Caco-2 (cell line): Measurements from ENCODE around the gene KLHL30. TPM values are rescaled to one million over a fixed set of nuclear protein-coding genes. Genes with fewer than 3 reads are reported as not detected.
A peak's percentile ranks its signal among the peaks of the same experiment; 100 is the strongest.

ENCODE experiments used
- BruUV-seq: library from RNA; stranded (reverse); fragments of 400-500 nt; replicated peaks from 2 replicates; lab custom pipeline; 2021; lab: Mats Ljungman, UMichigan
- CTCF ChIA-PET: fragments of 300-600 bp; sonication (Branson Sonifier 250); formaldehyde crosslinking; loops from one replicate; lab custom pipeline; 2022; ENCODE audit warnings: antibody characterized with exemption; lab: Charles Lee
- POLR2A ChIA-PET: fragments of 300-600 bp; sonication (Branson Sonifier 250); formaldehyde crosslinking; loops from one replicate; lab custom pipeline; 2022; ENCODE audit warnings: antibody characterized with exemption; lab: Charles Lee
- DNase-seq, 2 experiments: peaks; one replicate each; pipeline versions ENCODE4 v3.0.0 to v3.0.0-alpha.2; 2020 to 2022
- H3K27me3 ChIP-seq: replicated peaks from 2 replicates; pipeline ENCODE4 v1.6.0; 2011; ENCODE audit warnings: low read length; ENCODE audit not compliant: control insufficient read depth, insufficient read depth
- H3K36me3 ChIP-seq: 2 replicates; pipeline ENCODE4 v1.5.1; 2011; ENCODE audit warnings: low read length; ENCODE audit not compliant: control insufficient read depth, insufficient read depth
- H3K4me1 ChIP-seq: fragments of 250-450 bp; sonication (Bioruptor Pico); 2 replicates; pipeline ENCODE4 v1.5.1; 2020; ENCODE audit warnings: mild to moderate bottlenecking
- H3K4me3 ChIP-seq: 2 replicates; pipeline ENCODE4 v1.5.1; 2011; ENCODE audit warnings: low read depth, mild to moderate bottlenecking, control low read depth, low read length
- H3K9me3 ChIP-seq: fragments of 250-450 bp; sonication (Bioruptor Pico); 2 replicates; pipeline ENCODE4 v1.5.1; 2020; ENCODE audit warnings: mild to moderate bottlenecking, moderate library complexity
- H3K27ac Mint-ChIP-seq: one replicate; pipeline ENCODE4 v1.8.0; 2022; ENCODE audit warnings: mixed read lengths; ENCODE audit not compliant: unreplicated experiment
- H3K27me3 Mint-ChIP-seq: one replicate; pipeline ENCODE4 v1.8.0; 2022; ENCODE audit warnings: mixed read lengths; ENCODE audit not compliant: insufficient read depth, unreplicated experiment
- H3K36me3 Mint-ChIP-seq: one replicate; pipeline ENCODE4 v1.8.0; 2022; ENCODE audit warnings: mild to moderate bottlenecking, mixed read lengths; ENCODE audit not compliant: insufficient read depth, unreplicated experiment
- H3K4me1 Mint-ChIP-seq: one replicate; pipeline ENCODE4 v1.8.0; 2022; ENCODE audit warnings: low read depth, mixed read lengths; ENCODE audit not compliant: unreplicated experiment
- H3K4me3 Mint-ChIP-seq: one replicate; pipeline ENCODE4 v1.8.0; 2022; ENCODE audit warnings: mild to moderate bottlenecking, moderate library complexity, mixed read lengths; ENCODE audit not compliant: unreplicated experiment
- H3K9me3 Mint-ChIP-seq: one replicate; pipeline ENCODE4 v1.8.0; 2022; ENCODE audit warnings: mixed read lengths; ENCODE audit not compliant: unreplicated experiment
- CTCF ChIP-seq, 2 experiments: fragments of 200-600 bp in 1 of 2; IDR thresholded peaks; 1 replicate in 1 of 2; 2 replicates in 1 of 2; pipeline versions ENCODE4 v1.5.1 to v1.8.0; 2011 to 2022; ENCODE audit warnings: antibody characterized with exemption in 1 of 2, control low read depth in 1 of 2, inconsistent platforms in 1 of 2, low read depth in 1 of 2, low read length in 1 of 2, mild to moderate bottlenecking in 1 of 2, moderate library complexity in 1 of 2; ENCODE audit not compliant: insufficient read depth in 1 of 2, severe bottlenecking in 1 of 2, unreplicated experiment in 1 of 2
- intact Hi-C: fragments of 100-400 bp; cut with micrococcal nuclease; formaldehyde crosslinking; loops from one replicate; pipeline ENCODE4 v1.10.0; 2022; ENCODE audit not compliant: unreplicated experiment
- total RNA-seq: library from RNA; stranded (reverse); gene quantifications from 2 replicates; pipeline ENCODE4 v1.2.3, GENCODE V29; 2022

Gene KLHL30
- total RNA-seq, 1 experiment from 2014 or later: 0.36 TPM

GRCh38 chr2:238135601-238136150 lies 2.8 kb upstream of the KLHL30 start:
- BruUV-seq: no TSS peak
- POLR2A ChIA-PET: no interaction called here
- no peaks in the 10 kb centered on the region for H3K9me3 ChIP-seq
- no peak for DNase-seq
- TF ChIP-seq CTCF (IDR thresholded peaks at IDR 0.05; ENCODE audit: insufficient read depth in 1 of 2, low read depth in 1 of 2, low read length in 1 of 2, severe bottlenecking in 1 of 2, unreplicated experiment in 1 of 2): no peak
- Mint-ChIP-seq H3K4me3 (no peak overlapping the region), H3K9me3 (no peaks in the 10 kb centered on the region), H3K27me3 (no peaks in the 10 kb centered on the region), H3K36me3 (no peaks in the 10 kb centered on the region), H3K4me1 (no peaks in the 10 kb centered on the region), H3K27ac (no peak overlapping the region)
- H3K4me3 ChIP-seq: no peak overlapping the region
- CTCF ChIA-PET: no interaction called here
- intact Hi-C loops: no loop called here
- H3K36me3 ChIP-seq: no peaks in the 10 kb centered on the region
- no peaks in the 10 kb centered on the region for H3K27me3 ChIP-seq
- H3K4me1 ChIP-seq: no peaks in the 10 kb centered on the region

GRCh38 chr2:238136820-238137537 lies 1.5 kb upstream of the KLHL30 start:
- peak in 1 of 2 experiments; percentile 41 for DNase-seq
- H3K27me3 Mint-ChIP-seq: no peaks in the 10 kb centered on the region
- no peak overlapping the region for H3K27ac Mint-ChIP-seq
- no peaks in the 10 kb centered on the region for H3K9me3 ChIP-seq
- ChIA-PET CTCF (interaction anchor here (0.6 kb wide), 1 partner anchor 11 kb away, joined by 5 read pairs; no protein-coding TSS in a partner anchor), POLR2A (no interaction called here)
- no TSS peak for BruUV-seq
- no peaks in the 10 kb centered on the region for H3K9me3 Mint-ChIP-seq
- H3K36me3 ChIP-seq: no peaks in the 10 kb centered on the region
- H3K4me3 ChIP-seq: no peak overlapping the region
- no peak for TF ChIP-seq CTCF (IDR thresholded peaks at IDR 0.05; ENCODE audit: insufficient read depth in 1 of 2, low read depth in 1 of 2, low read length in 1 of 2, severe bottlenecking in 1 of 2, unreplicated experiment in 1 of 2)
- no peaks in the 10 kb centered on the region for H3K36me3 Mint-ChIP-seq
- H3K4me3 Mint-ChIP-seq: no peak overlapping the region
- no peaks in the 10 kb centered on the region for H3K27me3 ChIP-seq
- H3K4me1 ChIP-seq: no peaks in the 10 kb centered on the region
- H3K4me1 Mint-ChIP-seq: no peaks in the 10 kb centered on the region
- intact Hi-C loops: no loop called here

GRCh38 chr2:238137885-238138284 lies 583 bp upstream of the KLHL30 start:
- Mint-ChIP-seq H3K27ac (no peak overlapping the region), H3K9me3 (no peaks in the 10 kb centered on the region), H3K4me3 (no peak overlapping the region), H3K27me3 (no peaks in the 10 kb centered on the region), H3K36me3 (no peaks in the 10 kb centered on the region), H3K4me1 (no peaks in the 10 kb centered on the region)
- Histone ChIP-seq H3K36me3 (no peaks in the 10 kb centered on the region), H3K4me3 (no peak overlapping the region), H3K9me3 (no peaks in the 10 kb centered on the region), H3K27me3 (no peaks in the 10 kb centered on the region), H3K4me1 (no peaks in the 10 kb centered on the region)
- ChIA-PET POLR2A (no interaction called here), CTCF (no interaction called here)
- no TSS peak for BruUV-seq
- intact Hi-C loops: no loop called here
- no peak for TF ChIP-seq CTCF (IDR thresholded peaks at IDR 0.05; ENCODE audit: insufficient read depth in 1 of 2, low read depth in 1 of 2, low read length in 1 of 2, severe bottlenecking in 1 of 2, unreplicated experiment in 1 of 2)
- no peak for DNase-seq
